ENCODE data around the gene LAD1. TPM values are rescaled to one million over a fixed set of nuclear protein-coding genes. Genes with fewer than 3 reads are reported as not detected.
A peak's percentile ranks its signal among the peaks of the same experiment; 100 is the strongest.

LAD1 gene
- polyA plus RNA-seq, 3 donors from 2014 or later, result not detected

- no peaks in the 10 kb centered on the region for H3K9me3 Mint-ChIP-seq
- no peaks in the 10 kb centered on the region for H3K36me3 Mint-ChIP-seq
- no peak overlapping the region for H3K27ac Mint-ChIP-seq
- H3K4me3 Mint-ChIP-seq, result no peak overlapping the region
- peaks cover 5 to 15% (median 6%) of the 10 kb centered on the region in 3 donors for H3K27me3 Mint-ChIP-seq (ENCODE audit: low read depth in 3 of 3)
- no peak for DNase-seq
- no peaks in the 10 kb centered on the region for H3K4me1 Mint-ChIP-seq
Measured at GRCh38 chr1:201353186-201353940, 45.8 kb downstream of the LAD1 start.

GRCh38 chr1:201351617-201352016 is 47.5 kb downstream of the LAD1 start:
- no peak for DNase-seq
- Mint-ChIP-seq H3K27me3 (ENCODE audit: low read depth in 3 of 3) (peaks cover 4 to 14% (median 6%) of the 10 kb centered on the region in 3 donors), H3K4me1 (no peaks in the 10 kb centered on the region), H3K36me3 (no peaks in the 10 kb centered on the region), H3K4me3 (no peak overlapping the region), H3K27ac (no peak overlapping the region), H3K9me3 (no peaks in the 10 kb centered on the region)

GRCh38 chr1:201350884-201351283 is 48.2 kb downstream of the LAD1 start:
- Mint-ChIP-seq H3K36me3 (no peaks in the 10 kb centered on the region), H3K27ac (no peak overlapping the region), H3K4me1 (no peaks in the 10 kb centered on the region), H3K9me3 (no peaks in the 10 kb centered on the region), H3K27me3 (ENCODE audit: low read depth in 3 of 3) (peaks cover 4 to 14% (median 6%) of the 10 kb centered on the region in 3 donors), H3K4me3 (no peak overlapping the region)
- DNase-seq, result no peak

GRCh38 chr1:201350361-201350725 is 48.8 kb downstream of the LAD1 start:
- Mint-ChIP-seq H3K36me3 (no peaks in the 10 kb centered on the region), H3K4me1 (no peaks in the 10 kb centered on the region), H3K9me3 (no peaks in the 10 kb centered on the region), H3K27ac (no peak overlapping the region), H3K27me3 (ENCODE audit: low read depth in 3 of 3) (peaks cover 4 to 14% (median 6%) of the 10 kb centered on the region in 3 donors), H3K4me3 (no peak overlapping the region)
- no peak for DNase-seq

- H3K4me1 Mint-ChIP-seq, result no peaks in the 10 kb centered on the region
- H3K27me3 Mint-ChIP-seq (ENCODE audit: low read depth in 3 of 3), result peaks cover 4 to 15% (median 6%) of the 10 kb centered on the region in 3 donors
- H3K9me3 Mint-ChIP-seq, result no peaks in the 10 kb centered on the region
- no peak overlapping the region for H3K27ac Mint-ChIP-seq
- DNase-seq, result no peak
- H3K4me3 Mint-ChIP-seq, result no peak overlapping the region
- no peaks in the 10 kb centered on the region for H3K36me3 Mint-ChIP-seq
Measured at GRCh38 chr1:201349092-201349491, 50.0 kb downstream of the LAD1 start.

GRCh38 chr1:201348211-201348566 is 50.9 kb downstream of the LAD1 start:
- no peak for DNase-seq
- Mint-ChIP-seq H3K36me3 (no peaks in the 10 kb centered on the region), H3K4me3 (no peak overlapping the region), H3K27me3 (ENCODE audit: low read depth in 3 of 3) (peaks cover 4 to 12% (median 6%) of the 10 kb centered on the region in 3 donors), H3K27ac (no peak overlapping the region), H3K9me3 (no peaks in the 10 kb centered on the region), H3K4me1 (no peaks in the 10 kb centered on the region)

GRCh38 chr1:201347498-201348210 is 51.5 kb downstream of the LAD1 start:
- DNase-seq, result no peak
- Mint-ChIP-seq H3K4me1 (no peaks in the 10 kb centered on the region), H3K4me3 (no peak overlapping the region), H3K9me3 (no peaks in the 10 kb centered on the region), H3K27ac (no peak overlapping the region), H3K36me3 (no peaks in the 10 kb centered on the region), H3K27me3 (ENCODE audit: low read depth in 3 of 3) (peaks cover 4 to 12% (median 6%) of the 10 kb centered on the region in 3 donors)

GRCh38 chr1:201346987-201347386 is 52.1 kb downstream of the LAD1 start:
- Mint-ChIP-seq H3K4me1 (no peaks in the 10 kb centered on the region), H3K27me3 (ENCODE audit: low read depth in 3 of 3) (peaks cover 4 to 12% (median 6%) of the 10 kb centered on the region in 3 donors), H3K36me3 (no peaks in the 10 kb centered on the region), H3K27ac (no peak overlapping the region), H3K9me3 (no peaks in the 10 kb centered on the region), H3K4me3 (no peak overlapping the region)
- DNase-seq, result no peak

- DNase-seq, result no peak
- Mint-ChIP-seq H3K27ac (no peak overlapping the region), H3K4me1 (no peaks in the 10 kb centered on the region), H3K27me3 (ENCODE audit: low read depth in 3 of 3) (peaks cover 4 to 9% (median 6%) of the 10 kb centered on the region in 3 donors), H3K4me3 (no peak overlapping the region), H3K9me3 (no peaks in the 10 kb centered on the region), H3K36me3 (no peaks in the 10 kb centered on the region)
Measured at GRCh38 chr1:201346337-201346939, 52.7 kb downstream of the LAD1 start.

GRCh38 chr1:201345081-201345355 is 54.1 kb downstream of the LAD1 start:
- Mint-ChIP-seq H3K27me3 (ENCODE audit: low read depth in 3 of 3) (peaks cover 4 to 10% (median 5%) of the 10 kb centered on the region in 3 donors), H3K4me1 (no peaks in the 10 kb centered on the region), H3K27ac (no peak overlapping the region), H3K4me3 (no peak overlapping the region), H3K9me3 (no peaks in the 10 kb centered on the region), H3K36me3 (no peaks in the 10 kb centered on the region)
- DNase-seq, result no peak

GRCh38 chr1:201344206-201345080 is 54.7 kb downstream of the LAD1 start:
- H3K36me3 Mint-ChIP-seq, result no peaks in the 10 kb centered on the region
- no peaks in the 10 kb centered on the region for H3K4me1 Mint-ChIP-seq
- DNase-seq, result no peak
- no peak overlapping the region for H3K4me3 Mint-ChIP-seq
- H3K27me3 Mint-ChIP-seq (ENCODE audit: low read depth in 3 of 3), result peaks cover 4 to 8% (median 6%) of the 10 kb centered on the region in 3 donors
- H3K9me3 Mint-ChIP-seq, result no peaks in the 10 kb centered on the region
- no peak overlapping the region for H3K27ac Mint-ChIP-seq

- DNase-seq, result no peak
- Mint-ChIP-seq H3K4me3 (no peak overlapping the region), H3K27ac (no peak overlapping the region), H3K36me3 (no peaks in the 10 kb centered on the region), H3K9me3 (no peaks in the 10 kb centered on the region), H3K27me3 (ENCODE audit: low read depth in 3 of 3) (peaks cover 1 to 9% (median 4%) of the 10 kb centered on the region in 3 donors), H3K4me1 (no peaks in the 10 kb centered on the region)
Measured at GRCh38 chr1:201341377-201341776, 57.7 kb downstream of the LAD1 start.

GRCh38 chr1:201336711-201337450 is 62.2 kb downstream of the LAD1 start:
- Mint-ChIP-seq H3K4me1 (no peaks in the 10 kb centered on the region), H3K4me3 (no peak overlapping the region), H3K9me3 (no peaks in the 10 kb centered on the region), H3K36me3 (no peaks in the 10 kb centered on the region), H3K27ac (peak overlapping the region in 1 of 6 donors; percentile 14), H3K27me3 (ENCODE audit: low read depth in 3 of 3) (peaks cover 3 to 5% (median 4%) of the 10 kb centered on the region in 3 donors)
- no peak for DNase-seq

Data from immature natural killer cell (primary cell).